HEK293 (cell line): ENCODE results near the gene REEP5.

ENCODE experiments used
- GLI2 ChIP-seq: fragments of 450-650 bp; formaldehyde crosslinking; IDR thresholded peaks from 2 replicates; pipeline ENCODE4; 2017; ENCODE audit warnings: missing biosample characterization, missing genetic modification characterization, low read depth, borderline replicate concordance
- SETDB1 ChIP-seq: IDR thresholded peaks from one replicate; pipeline ENCODE4 v1.6.1; 2017; ENCODE audit warnings: mild to moderate bottlenecking, low read length, moderate library complexity, mixed read lengths; ENCODE audit not compliant: insufficient read length
- SP2 ChIP-seq: fragments of 450-650 bp; formaldehyde crosslinking; IDR thresholded peaks from 2 replicates; pipeline ENCODE4 v1.5.1; 2016; ENCODE audit warnings: missing biosample characterization, missing genetic modification characterization
- ZNF174 ChIP-seq: fragments of 450-650 bp; formaldehyde crosslinking; IDR thresholded peaks from 2 replicates; pipeline ENCODE4 v1.5.0; 2017; ENCODE audit warnings: missing biosample characterization, mild to moderate bottlenecking, missing genetic modification characterization
- ZNF350 ChIP-seq: fragments of 450-650 bp; formaldehyde crosslinking; IDR thresholded peaks from 2 replicates; pipeline ENCODE4 v1.5.0; 2017; ENCODE audit warnings: missing biosample characterization, mild to moderate bottlenecking, missing genetic modification characterization
- ZNF366 ChIP-seq: fragments of 450-650 bp; formaldehyde crosslinking; conservative IDR thresholded peaks from 2 replicates; pipeline ENCODE4 v1.5.1; 2016; ENCODE audit warnings: missing biosample characterization, missing genetic modification characterization
- ZNF473 ChIP-seq: fragments of 450-650 bp; formaldehyde crosslinking; IDR thresholded peaks from 2 replicates; pipeline ENCODE4 v1.5.1; 2017; ENCODE audit warnings: missing biosample characterization, missing genetic modification characterization
- ZNF544 ChIP-seq: fragments of 450-650 bp; formaldehyde crosslinking; IDR thresholded peaks from 2 replicates; pipeline ENCODE4 v1.5.0; 2017; ENCODE audit warnings: missing biosample characterization, missing genetic modification characterization
- ZNF621 ChIP-seq: fragments of 450-650 bp; formaldehyde crosslinking; IDR thresholded peaks from 2 replicates; pipeline ENCODE4 v1.5.1; 2017; ENCODE audit warnings: missing biosample characterization, missing genetic modification characterization
- ZNF654 ChIP-seq: fragments of 450-650 bp; formaldehyde crosslinking; IDR thresholded peaks from 2 replicates; pipeline ENCODE4 v1.5.1; 2016; ENCODE audit warnings: low read depth, missing biosample characterization, missing genetic modification characterization
- ZNF660 ChIP-seq: fragments of 450-650 bp; IDR thresholded peaks from 2 replicates; pipeline ENCODE4 v1.5.1; 2018; ENCODE audit warnings: missing biosample characterization, mild to moderate bottlenecking, missing genetic modification characterization
- ZNF707 ChIP-seq: fragments of 450-650 bp; formaldehyde crosslinking; IDR thresholded peaks from 2 replicates; pipeline ENCODE4 v1.5.1; 2016; ENCODE audit warnings: missing biosample characterization, missing genetic modification characterization
- ZNF76 ChIP-seq: fragments of 450-650 bp; formaldehyde crosslinking; IDR thresholded peaks from 2 replicates; pipeline ENCODE4; 2016; ENCODE audit warnings: low read depth, missing biosample characterization, missing genetic modification characterization, borderline replicate concordance
- ZNF777 ChIP-seq: fragments of 450-650 bp; formaldehyde crosslinking; IDR thresholded peaks from 2 replicates; pipeline ENCODE4 v1.5.1; 2017; ENCODE audit warnings: missing biosample characterization, missing genetic modification characterization, borderline replicate concordance
- ZNF785 ChIP-seq: fragments of 450-650 bp; formaldehyde crosslinking; IDR thresholded peaks from 2 replicates; pipeline ENCODE4 v1.5.1; 2016; ENCODE audit warnings: missing biosample characterization, missing genetic modification characterization
- ZNF791 ChIP-seq: fragments of 450-650 bp; formaldehyde crosslinking; IDR thresholded peaks from 2 replicates; pipeline ENCODE4 v1.5.1; 2016; ENCODE audit warnings: missing biosample characterization, missing genetic modification characterization
- ZNF837 ChIP-seq: fragments of 450-650 bp; formaldehyde crosslinking; IDR thresholded peaks from 2 replicates; pipeline ENCODE4 v1.5.1; 2016; ENCODE audit warnings: missing biosample characterization, missing genetic modification characterization
- TF ChIP-seq, protein P1 (sequence below): fragments of 450-650 bp; formaldehyde crosslinking; IDR thresholded peaks from 2 replicates; pipeline ENCODE4 v1.5.1; 2016; ENCODE audit warnings: missing biosample characterization, missing genetic modification characterization
- TF ChIP-seq, protein P2 (sequence below): fragments of 450-650 bp; formaldehyde crosslinking; IDR thresholded peaks from 2 replicates; pipeline ENCODE4 v1.5.1; 2016; ENCODE audit warnings: missing biosample characterization, missing genetic modification characterization
- TF ChIP-seq, protein P3 (sequence below): fragments of 450-650 bp; formaldehyde crosslinking; IDR thresholded peaks from 2 replicates; pipeline ENCODE4 v1.5.1; 2017; ENCODE audit warnings: missing biosample characterization, missing genetic modification characterization
- TF ChIP-seq, protein P4 (sequence below): fragments of 450-650 bp; formaldehyde crosslinking; IDR thresholded peaks from 2 replicates; pipeline ENCODE4 v1.5.1; 2016; ENCODE audit warnings: missing biosample characterization, missing genetic modification characterization
- TF ChIP-seq, protein P5 (sequence below): fragments of 450-650 bp; formaldehyde crosslinking; IDR thresholded peaks from 2 replicates; pipeline ENCODE4; 2016; ENCODE audit warnings: missing biosample characterization, missing genetic modification characterization
- TF ChIP-seq, protein P6 (sequence below): fragments of 450-650 bp; formaldehyde crosslinking; IDR thresholded peaks from 2 replicates; pipeline ENCODE4 v1.5.1; 2017; ENCODE audit warnings: missing biosample characterization, missing genetic modification characterization
- TF ChIP-seq, protein P7 (sequence below): fragments of 450-650 bp; formaldehyde crosslinking; IDR thresholded peaks from 2 replicates; pipeline ENCODE4 v1.5.1; 2016; ENCODE audit warnings: missing biosample characterization, missing genetic modification characterization, borderline replicate concordance

Gene REEP5

DNA sequence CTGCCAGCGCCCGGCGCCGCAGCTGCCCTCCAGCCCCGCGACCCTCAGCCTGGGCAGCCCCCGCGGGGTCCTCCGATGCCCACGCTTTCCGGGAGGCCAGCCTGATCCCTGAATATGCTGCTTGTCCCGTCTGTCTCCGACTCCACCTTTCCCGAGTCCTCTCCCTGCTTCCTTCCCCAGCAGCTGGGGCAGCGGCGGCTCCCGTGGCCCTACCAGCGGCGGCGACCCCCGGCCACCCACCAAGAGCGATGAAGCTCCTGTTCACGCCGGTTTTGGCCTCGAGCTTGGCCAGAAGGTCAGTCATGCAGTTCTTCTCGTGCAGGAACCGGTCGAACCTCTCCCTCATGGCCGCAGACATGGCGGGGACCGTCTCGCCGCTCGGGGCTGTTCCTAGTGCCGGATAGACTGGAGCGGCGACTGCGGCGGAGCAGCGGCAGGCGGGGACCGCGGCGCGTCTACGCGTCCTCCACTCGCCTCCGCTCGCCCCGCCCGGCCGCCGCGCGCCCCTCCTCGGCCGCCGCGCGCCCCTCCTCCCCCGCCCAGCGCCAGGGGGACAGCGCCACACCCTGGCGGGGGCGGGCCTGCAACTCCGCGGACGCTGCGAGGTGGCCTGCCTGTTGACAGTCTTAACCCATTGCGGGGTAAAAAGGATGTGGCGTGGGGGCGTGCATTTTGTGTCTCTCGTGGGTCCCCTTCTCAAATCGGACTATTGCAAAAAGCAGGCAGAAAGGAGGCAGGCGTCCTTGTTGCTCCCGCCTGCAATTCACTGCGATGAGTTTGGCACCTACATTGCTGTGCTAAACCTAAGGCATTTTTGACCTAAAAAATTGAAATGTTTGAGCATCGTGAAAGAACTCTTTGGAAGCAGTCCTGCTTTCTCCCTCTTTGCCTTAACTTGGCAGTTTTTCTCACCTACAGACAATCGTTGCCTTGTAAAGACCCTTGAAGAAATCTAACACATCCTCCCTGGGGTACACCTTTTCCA lies at the start of gene REEP5 (continued):
- TF ChIP-seq, protein P1, sequence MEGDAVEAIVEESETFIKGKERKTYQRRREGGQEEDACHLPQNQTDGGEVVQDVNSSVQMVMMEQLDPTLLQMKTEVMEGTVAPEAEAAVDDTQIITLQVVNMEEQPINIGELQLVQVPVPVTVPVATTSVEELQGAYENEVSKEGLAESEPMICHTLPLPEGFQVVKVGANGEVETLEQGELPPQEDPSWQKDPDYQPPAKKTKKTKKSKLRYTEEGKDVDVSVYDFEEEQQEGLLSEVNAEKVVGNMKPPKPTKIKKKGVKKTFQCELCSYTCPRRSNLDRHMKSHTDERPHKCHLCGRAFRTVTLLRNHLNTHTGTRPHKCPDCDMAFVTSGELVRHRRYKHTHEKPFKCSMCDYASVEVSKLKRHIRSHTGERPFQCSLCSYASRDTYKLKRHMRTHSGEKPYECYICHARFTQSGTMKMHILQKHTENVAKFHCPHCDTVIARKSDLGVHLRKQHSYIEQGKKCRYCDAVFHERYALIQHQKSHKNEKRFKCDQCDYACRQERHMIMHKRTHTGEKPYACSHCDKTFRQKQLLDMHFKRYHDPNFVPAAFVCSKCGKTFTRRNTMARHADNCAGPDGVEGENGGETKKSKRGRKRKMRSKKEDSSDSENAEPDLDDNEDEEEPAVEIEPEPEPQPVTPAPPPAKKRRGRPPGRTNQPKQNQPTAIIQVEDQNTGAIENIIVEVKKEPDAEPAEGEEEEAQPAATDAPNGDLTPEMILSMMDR (tag by site-specific recombination) = peak; percentile 65
- TF ChIP-seq SP2 (tag by site-specific recombination) (peak; percentile 33; the same call in 1 of the 2 replicates), ZNF707 (tag by site-specific recombination) (no peak), ZNF366 (no peak), ZNF621 (tag by site-specific recombination) (no peak), ZNF654 (tag by site-specific recombination) (peak; percentile 12; the same call in 1 of the 2 replicates), ZNF350 (tag by site-specific recombination) (no peak), ZNF544 (tag by site-specific recombination) (no peak), SETDB1 (no peak), ZNF473 (tag by site-specific recombination) (no peak), ZNF174 (tag by site-specific recombination) (no peak), GLI2 (tag by site-specific recombination) (no peak), ZNF837 (tag by site-specific recombination) (no peak), ZNF791 (tag by site-specific recombination) (no peak), ZNF660 (tag by site-specific recombination) (peak; percentile 73; the same call in 1 of the 2 replicates), ZNF76 (tag by site-specific recombination) (no peak), ZNF785 (tag by site-specific recombination) (peak; percentile 32; the same call in 1 of the 2 replicates), ZNF777 (peak; percentile 38; the same call in 1 of the 2 replicates)
- TF ChIP-seq, protein P2, sequence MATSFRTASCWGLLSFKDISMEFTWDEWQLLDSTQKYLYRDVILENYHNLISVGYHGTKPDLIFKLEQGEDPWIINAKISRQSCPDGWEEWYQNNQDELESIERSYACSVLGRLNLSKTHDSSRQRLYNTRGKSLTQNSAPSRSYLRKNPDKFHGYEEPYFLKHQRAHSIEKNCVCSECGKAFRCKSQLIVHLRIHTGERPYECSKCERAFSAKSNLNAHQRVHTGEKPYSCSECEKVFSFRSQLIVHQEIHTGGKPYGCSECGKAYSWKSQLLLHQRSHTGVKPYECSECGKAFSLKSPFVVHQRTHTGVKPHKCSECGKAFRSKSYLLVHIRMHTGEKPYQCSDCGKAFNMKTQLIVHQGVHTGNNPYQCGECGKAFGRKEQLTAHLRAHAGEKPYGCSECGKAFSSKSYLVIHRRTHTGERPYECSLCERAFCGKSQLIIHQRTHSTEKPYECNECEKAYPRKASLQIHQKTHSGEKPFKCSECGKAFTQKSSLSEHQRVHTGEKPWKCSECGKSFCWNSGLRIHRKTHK (tag by site-specific recombination) = no peak
- TF ChIP-seq, protein P3, sequence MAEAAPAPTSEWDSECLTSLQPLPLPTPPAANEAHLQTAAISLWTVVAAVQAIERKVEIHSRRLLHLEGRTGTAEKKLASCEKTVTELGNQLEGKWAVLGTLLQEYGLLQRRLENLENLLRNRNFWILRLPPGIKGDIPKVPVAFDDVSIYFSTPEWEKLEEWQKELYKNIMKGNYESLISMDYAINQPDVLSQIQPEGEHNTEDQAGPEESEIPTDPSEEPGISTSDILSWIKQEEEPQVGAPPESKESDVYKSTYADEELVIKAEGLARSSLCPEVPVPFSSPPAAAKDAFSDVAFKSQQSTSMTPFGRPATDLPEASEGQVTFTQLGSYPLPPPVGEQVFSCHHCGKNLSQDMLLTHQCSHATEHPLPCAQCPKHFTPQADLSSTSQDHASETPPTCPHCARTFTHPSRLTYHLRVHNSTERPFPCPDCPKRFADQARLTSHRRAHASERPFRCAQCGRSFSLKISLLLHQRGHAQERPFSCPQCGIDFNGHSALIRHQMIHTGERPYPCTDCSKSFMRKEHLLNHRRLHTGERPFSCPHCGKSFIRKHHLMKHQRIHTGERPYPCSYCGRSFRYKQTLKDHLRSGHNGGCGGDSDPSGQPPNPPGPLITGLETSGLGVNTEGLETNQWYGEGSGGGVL = no peak
- TF ChIP-seq, protein P4, sequence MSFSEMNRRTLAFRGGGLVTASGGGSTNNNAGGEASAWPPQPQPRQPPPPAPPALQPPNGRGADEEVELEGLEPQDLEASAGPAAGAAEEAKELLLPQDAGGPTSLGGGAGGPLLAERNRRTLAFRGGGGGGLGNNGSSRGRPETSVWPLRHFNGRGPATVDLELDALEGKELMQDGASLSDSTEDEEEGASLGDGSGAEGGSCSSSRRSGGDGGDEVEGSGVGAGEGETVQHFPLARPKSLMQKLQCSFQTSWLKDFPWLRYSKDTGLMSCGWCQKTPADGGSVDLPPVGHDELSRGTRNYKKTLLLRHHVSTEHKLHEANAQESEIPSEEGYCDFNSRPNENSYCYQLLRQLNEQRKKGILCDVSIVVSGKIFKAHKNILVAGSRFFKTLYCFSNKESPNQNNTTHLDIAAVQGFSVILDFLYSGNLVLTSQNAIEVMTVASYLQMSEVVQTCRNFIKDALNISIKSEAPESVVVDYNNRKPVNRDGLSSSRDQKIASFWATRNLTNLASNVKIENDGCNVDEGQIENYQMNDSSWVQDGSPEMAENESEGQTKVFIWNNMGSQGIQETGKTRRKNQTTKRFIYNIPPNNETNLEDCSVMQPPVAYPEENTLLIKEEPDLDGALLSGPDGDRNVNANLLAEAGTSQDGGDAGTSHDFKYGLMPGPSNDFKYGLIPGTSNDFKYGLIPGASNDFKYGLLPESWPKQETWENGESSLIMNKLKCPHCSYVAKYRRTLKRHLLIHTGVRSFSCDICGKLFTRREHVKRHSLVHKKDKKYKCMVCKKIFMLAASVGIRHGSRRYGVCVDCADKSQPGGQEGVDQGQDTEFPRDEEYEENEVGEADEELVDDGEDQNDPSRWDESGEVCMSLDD (tag by site-specific recombination) = no peak
- TF ChIP-seq, protein P5, sequence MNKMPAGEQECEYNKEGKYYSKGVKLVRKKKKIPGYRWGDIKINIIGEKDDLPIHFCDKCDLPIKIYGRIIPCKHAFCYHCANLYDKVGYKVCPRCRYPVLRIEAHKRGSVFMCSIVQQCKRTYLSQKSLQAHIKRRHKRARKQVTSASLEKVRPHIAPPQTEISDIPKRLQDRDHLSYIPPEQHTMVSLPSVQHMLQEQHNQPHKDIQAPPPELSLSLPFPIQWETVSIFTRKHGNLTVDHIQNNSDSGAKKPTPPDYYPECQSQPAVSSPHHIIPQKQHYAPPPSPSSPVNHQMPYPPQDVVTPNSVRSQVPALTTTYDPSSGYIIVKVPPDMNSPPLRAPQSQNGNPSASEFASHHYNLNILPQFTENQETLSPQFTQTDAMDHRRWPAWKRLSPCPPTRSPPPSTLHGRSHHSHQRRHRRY = no peak
- TF ChIP-seq, protein P6, sequence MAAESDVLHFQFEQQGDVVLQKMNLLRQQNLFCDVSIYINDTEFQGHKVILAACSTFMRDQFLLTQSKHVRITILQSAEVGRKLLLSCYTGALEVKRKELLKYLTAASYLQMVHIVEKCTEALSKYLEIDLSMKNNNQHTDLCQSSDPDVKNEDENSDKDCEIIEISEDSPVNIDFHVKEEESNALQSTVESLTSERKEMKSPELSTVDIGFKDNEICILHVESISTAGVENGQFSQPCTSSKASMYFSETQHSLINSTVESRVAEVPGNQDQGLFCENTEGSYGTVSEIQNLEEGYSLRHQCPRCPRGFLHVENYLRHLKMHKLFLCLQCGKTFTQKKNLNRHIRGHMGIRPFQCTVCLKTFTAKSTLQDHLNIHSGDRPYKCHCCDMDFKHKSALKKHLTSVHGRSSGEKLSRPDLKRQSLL = no peak; the same call in 1 of the 2 replicates
- TF ChIP-seq, protein P7, sequence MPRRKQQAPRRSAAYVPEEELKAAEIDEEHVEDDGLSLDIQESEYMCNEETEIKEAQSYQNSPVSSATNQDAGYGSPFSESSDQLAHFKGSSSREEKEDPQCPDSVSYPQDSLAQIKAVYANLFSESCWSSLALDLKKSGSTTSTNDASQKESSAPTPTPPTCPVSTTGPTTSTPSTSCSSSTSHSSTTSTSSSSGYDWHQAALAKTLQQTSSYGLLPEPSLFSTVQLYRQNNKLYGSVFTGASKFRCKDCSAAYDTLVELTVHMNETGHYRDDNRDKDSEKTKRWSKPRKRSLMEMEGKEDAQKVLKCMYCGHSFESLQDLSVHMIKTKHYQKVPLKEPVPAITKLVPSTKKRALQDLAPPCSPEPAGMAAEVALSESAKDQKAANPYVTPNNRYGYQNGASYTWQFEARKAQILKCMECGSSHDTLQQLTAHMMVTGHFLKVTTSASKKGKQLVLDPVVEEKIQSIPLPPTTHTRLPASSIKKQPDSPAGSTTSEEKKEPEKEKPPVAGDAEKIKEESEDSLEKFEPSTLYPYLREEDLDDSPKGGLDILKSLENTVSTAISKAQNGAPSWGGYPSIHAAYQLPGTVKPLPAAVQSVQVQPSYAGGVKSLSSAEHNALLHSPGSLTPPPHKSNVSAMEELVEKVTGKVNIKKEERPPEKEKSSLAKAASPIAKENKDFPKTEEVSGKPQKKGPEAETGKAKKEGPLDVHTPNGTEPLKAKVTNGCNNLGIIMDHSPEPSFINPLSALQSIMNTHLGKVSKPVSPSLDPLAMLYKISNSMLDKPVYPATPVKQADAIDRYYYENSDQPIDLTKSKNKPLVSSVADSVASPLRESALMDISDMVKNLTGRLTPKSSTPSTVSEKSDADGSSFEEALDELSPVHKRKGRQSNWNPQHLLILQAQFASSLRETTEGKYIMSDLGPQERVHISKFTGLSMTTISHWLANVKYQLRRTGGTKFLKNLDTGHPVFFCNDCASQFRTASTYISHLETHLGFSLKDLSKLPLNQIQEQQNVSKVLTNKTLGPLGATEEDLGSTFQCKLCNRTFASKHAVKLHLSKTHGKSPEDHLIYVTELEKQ = no peak
